ENCODE measurements around the gene SPEF2. TPM values are rescaled to one million over a fixed set of nuclear protein-coding genes. Genes with fewer than 3 reads are reported as not detected.

The SPEF2 gene
- polyA plus RNA-seq, 1 experiment: 4.0 TPM

DNA sequence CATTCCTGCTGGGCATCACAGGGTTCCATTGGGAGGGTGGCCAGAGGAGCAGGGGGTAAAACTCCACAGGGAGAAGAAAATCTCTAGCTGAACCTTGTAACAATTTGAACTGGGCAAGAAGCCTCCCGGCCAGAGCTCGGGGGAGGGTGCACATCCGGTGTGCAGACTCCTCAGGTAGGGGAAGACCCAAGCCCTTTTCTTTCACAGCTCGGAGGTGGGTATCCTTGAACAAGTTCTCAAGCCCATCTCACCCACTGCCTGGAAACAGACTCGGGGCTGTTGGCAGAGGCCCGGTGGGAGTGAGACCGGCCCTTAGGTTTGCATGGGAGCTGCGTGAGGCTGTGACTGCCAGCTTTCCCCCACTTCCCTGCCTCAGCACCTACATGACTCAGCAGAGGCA lies 127.5 kb downstream of the SPEF2 start:
- ChIA-PET POLR2A (no interaction called here), CTCF (no interaction called here)
- Histone ChIP-seq H3K27me3 (ENCODE audit: control insufficient read depth, insufficient read depth, low read length) (no peaks in the 10 kb centered on the region), H3K36me3 (ENCODE audit: control insufficient read depth, insufficient read depth, low read length) (no peaks in the 10 kb centered on the region), H3K4me3 (ENCODE audit: low read depth, low read length) (no peak overlapping the region)
- no peak for DNase-seq (ENCODE audit: low read depth)
- TF ChIP-seq, protein P1, sequence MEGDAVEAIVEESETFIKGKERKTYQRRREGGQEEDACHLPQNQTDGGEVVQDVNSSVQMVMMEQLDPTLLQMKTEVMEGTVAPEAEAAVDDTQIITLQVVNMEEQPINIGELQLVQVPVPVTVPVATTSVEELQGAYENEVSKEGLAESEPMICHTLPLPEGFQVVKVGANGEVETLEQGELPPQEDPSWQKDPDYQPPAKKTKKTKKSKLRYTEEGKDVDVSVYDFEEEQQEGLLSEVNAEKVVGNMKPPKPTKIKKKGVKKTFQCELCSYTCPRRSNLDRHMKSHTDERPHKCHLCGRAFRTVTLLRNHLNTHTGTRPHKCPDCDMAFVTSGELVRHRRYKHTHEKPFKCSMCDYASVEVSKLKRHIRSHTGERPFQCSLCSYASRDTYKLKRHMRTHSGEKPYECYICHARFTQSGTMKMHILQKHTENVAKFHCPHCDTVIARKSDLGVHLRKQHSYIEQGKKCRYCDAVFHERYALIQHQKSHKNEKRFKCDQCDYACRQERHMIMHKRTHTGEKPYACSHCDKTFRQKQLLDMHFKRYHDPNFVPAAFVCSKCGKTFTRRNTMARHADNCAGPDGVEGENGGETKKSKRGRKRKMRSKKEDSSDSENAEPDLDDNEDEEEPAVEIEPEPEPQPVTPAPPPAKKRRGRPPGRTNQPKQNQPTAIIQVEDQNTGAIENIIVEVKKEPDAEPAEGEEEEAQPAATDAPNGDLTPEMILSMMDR (IDR thresholded peaks at IDR 0.05; ENCODE audit: insufficient read depth, low read depth, low read length): no peak

DNA sequence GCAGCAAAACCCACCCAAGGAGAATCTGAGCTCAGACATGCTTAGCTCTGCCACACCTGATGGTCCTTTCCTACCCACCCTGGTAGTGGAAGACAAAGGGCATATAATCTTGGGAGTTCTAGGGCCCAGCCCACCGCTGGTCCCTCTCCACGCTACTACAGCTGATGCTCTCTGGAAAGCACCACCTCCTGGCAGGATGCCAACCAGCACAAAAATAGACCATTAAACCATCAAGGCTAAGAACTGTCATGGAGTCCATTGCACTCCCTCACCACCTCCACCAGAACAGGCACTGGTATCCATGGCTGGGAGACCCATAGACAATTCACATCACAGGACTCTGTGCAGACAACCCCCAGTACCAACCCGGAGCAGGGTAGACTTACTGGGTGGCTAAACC lies 128.0 kb downstream of the SPEF2 start:
- Histone ChIP-seq H3K27me3 (ENCODE audit: control insufficient read depth, insufficient read depth, low read length) (no peaks in the 10 kb centered on the region), H3K36me3 (ENCODE audit: control insufficient read depth, insufficient read depth, low read length) (no peaks in the 10 kb centered on the region), H3K4me3 (ENCODE audit: low read depth, low read length) (no peak overlapping the region)
- DNase-seq (ENCODE audit: low read depth): no peak
- ChIA-PET CTCF (no interaction called here), POLR2A (no interaction called here)
- TF ChIP-seq, protein P1 (IDR thresholded peaks at IDR 0.05; ENCODE audit: insufficient read depth, low read depth, low read length): no peak

DNA sequence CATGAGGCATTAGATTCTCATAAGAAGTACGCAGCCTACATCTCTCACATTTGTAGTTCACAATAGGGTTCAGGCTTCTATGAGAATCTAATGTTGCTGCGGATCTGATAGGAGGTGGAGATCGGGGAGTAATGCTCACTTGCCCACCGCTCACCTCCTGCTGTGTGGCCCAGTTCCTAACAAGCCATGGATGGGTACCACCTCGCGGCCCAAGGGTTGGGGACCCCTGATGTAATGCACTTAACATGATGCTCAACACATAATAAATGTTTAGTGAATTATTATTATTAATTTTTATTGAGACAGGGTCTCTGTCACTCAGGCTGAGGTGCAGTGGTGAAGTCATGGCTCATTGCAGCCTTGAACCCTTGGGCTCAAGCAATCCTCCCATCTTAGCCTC lies 134.3 kb downstream of the SPEF2 start:
- CTCF ChIA-PET: no interaction called here
- TF ChIP-seq, protein P1 (IDR thresholded peaks at IDR 0.05; ENCODE audit: insufficient read depth, low read depth, low read length): no peak
- POLR2A ChIA-PET: no interaction called here
- no peak overlapping the region for H3K4me3 ChIP-seq (ENCODE audit: low read depth, low read length)
- no peak for DNase-seq (ENCODE audit: low read depth)
- no peaks in the 10 kb centered on the region for H3K36me3 ChIP-seq (ENCODE audit: control insufficient read depth, insufficient read depth, low read length)
- no peaks in the 10 kb centered on the region for H3K27me3 ChIP-seq (ENCODE audit: control insufficient read depth, insufficient read depth, low read length)

DNA sequence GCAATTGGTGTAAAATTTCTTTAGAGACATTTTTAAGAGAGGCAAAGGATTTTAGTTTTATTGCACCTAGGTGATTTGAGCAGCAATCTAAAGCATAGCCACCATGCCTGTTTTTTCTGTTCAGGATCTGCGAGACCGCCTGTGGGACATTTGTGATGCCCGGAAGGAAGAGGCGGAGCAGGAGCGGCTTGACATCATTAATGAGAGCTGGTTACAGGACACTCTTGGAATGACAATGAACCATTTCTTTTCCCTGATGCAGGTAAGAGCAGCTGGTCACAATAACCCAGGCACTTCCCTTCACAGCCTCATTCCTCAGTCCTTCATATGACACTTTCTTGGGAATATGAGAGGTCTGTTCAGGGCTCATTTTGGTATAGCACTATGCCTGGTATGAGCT lies 135.8 kb downstream of the SPEF2 start:
- CTCF ChIA-PET: interaction anchor here (2.0 kb wide), 1 partner anchor 12 kb away, joined by 7 read pairs; no protein-coding TSS in a partner anchor
- POLR2A ChIA-PET: no interaction called here
- TF ChIP-seq, protein P1 (IDR thresholded peaks at IDR 0.05; ENCODE audit: insufficient read depth, low read depth, low read length): no peak
- H3K36me3 ChIP-seq (ENCODE audit: control insufficient read depth, insufficient read depth, low read length): no peaks in the 10 kb centered on the region
- H3K4me3 ChIP-seq (ENCODE audit: low read depth, low read length): no peak overlapping the region
- H3K27me3 ChIP-seq (ENCODE audit: control insufficient read depth, insufficient read depth, low read length): no peaks in the 10 kb centered on the region
- no peak for DNase-seq (ENCODE audit: low read depth)

DNA sequence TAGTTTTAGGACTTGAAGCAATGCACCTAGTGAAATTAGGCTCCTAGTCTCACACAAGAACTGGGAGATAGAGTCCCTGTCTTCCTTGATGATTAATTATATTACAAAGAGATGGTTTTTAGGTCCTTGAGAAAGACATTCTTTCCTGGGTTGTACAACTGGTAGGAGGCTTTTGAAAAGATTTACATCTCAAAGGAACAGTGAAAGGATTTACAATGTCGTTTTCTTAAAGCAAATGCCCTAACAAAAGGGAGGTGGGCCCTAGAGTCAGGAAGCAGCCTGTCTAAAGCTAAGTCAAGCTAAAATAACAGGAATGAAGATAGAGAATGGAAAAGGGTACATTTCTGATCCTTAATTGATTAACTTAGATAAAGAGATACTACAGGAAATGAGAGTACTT lies 136.8 kb downstream of the SPEF2 start:
- H3K36me3 ChIP-seq (ENCODE audit: control insufficient read depth, insufficient read depth, low read length): no peaks in the 10 kb centered on the region
- ChIA-PET CTCF (interaction anchor here (1.7 to 2.0 kb wide), 2 partner anchors 11 to 24 kb away, joined by 5 to 7 read pairs; no protein-coding TSS in a partner anchor), POLR2A (no interaction called here)
- DNase-seq (ENCODE audit: low read depth): no peak
- H3K4me3 ChIP-seq (ENCODE audit: low read depth, low read length): no peak overlapping the region
- TF ChIP-seq, protein P1 (IDR thresholded peaks at IDR 0.05; ENCODE audit: insufficient read depth, low read depth, low read length): no peak
- no peaks in the 10 kb centered on the region for H3K27me3 ChIP-seq (ENCODE audit: control insufficient read depth, insufficient read depth, low read length)

Measured in BJ (cell line).